ENCODE results near the gene CCM2.

GRCh38 chr7:44979481-44980392 lies 20.3 kb upstream of the CCM2 start:
- no peak for TF ChIP-seq EZH2 (IDR thresholded peaks at IDR 0.05; ENCODE audit: borderline replicate concordance, low read length)
- no peak for TF ChIP-seq CTCF (conservative IDR thresholded peaks at IDR 0.05 in 1 of 2, IDR thresholded peaks at IDR 0.05 in 1 of 2; ENCODE audit: extremely low read depth in 1 of 2, insufficient read depth in 1 of 2, low read depth in 1 of 2, low read length in 2 of 2)

All from mammary epithelial cell (primary cell).